BJ (cell line): ENCODE results near the gene CNNM2. TPM values are rescaled to one million over a fixed set of nuclear protein-coding genes. Genes with fewer than 3 reads are reported as not detected.

ENCODE experiments used
- CTCF ChIA-PET: fragments of 350-600 bp; formaldehyde crosslinking; extraction: SDS; loops from one replicate; lab custom pipeline; 2021; ENCODE audit warnings: antibody characterized with exemption, inconsistent platforms; lab: Yijun Ruan, JAX
- POLR2A ChIA-PET: fragments of 300-600 bp; sonication (Branson Sonifier 250); formaldehyde crosslinking; extraction: SDS; loops from one replicate; lab custom pipeline; 2021; ENCODE audit warnings: antibody characterized with exemption; lab: Charles Lee
- DNase-seq: peaks from one replicate; pipeline ENCODE4 v3.0.0-alpha.2; 2011; ENCODE audit warnings: low read depth
- H3K27me3 ChIP-seq: 2 replicates; pipeline ENCODE4 v1.6.0; 2011; ENCODE audit warnings: low read length; ENCODE audit not compliant: control insufficient read depth, insufficient read depth
- H3K36me3 ChIP-seq: 2 replicates; pipeline ENCODE4 v1.5.1; 2011; ENCODE audit warnings: low read length; ENCODE audit not compliant: control insufficient read depth, insufficient read depth
- H3K4me3 ChIP-seq: 2 replicates; pipeline ENCODE4 v1.5.1; 2011; ENCODE audit warnings: low read depth, mild to moderate bottlenecking, control low read depth, low read length
- polyA plus RNA-seq: library from polyadenylated mRNA; depleted of rRNA; stranded (reverse); fragments of >200 nt; gene quantifications from 2 replicates; pipeline ENCODE4 v1.2.3, GENCODE V29; 2011
- TF ChIP-seq, protein P1 (sequence below): IDR thresholded peaks from 2 replicates; pipeline ENCODE4 v1.5.1; 2011; ENCODE audit warnings: low read depth, mild to moderate bottlenecking, control low read depth, inconsistent platforms, low read length, moderate library complexity; ENCODE audit not compliant: insufficient read depth

Gene CNNM2
- polyA plus RNA-seq, 1 experiment: 3.7 TPM

DNA sequence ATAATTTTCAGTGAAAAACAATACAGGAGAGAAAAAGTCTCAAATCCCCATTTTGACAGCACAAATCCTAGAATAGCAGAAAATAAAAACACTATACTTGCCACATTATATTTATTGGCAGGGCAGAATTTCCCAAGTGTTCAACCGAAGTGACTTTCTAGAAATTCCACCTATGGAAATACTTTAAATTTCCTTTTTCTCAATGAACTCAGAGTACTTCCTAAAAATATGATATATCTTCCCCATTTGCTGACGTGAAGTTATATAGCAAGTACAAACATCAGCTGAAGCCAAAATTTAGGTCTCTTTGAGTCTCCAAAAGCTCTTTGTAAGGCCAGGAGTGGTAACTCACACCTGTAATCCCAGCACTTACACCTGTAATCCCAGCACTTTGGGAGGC lies 191.7 kb downstream of the CNNM2 start:
- ChIA-PET CTCF (interaction anchor here (0.7 to 2.0 kb wide), 6 partner anchors 10 to 135 kb away, joined by 3 to 9 read pairs (median 4); no protein-coding TSS in a partner anchor), POLR2A (no interaction called here)
- DNase-seq: no peak

DNA sequence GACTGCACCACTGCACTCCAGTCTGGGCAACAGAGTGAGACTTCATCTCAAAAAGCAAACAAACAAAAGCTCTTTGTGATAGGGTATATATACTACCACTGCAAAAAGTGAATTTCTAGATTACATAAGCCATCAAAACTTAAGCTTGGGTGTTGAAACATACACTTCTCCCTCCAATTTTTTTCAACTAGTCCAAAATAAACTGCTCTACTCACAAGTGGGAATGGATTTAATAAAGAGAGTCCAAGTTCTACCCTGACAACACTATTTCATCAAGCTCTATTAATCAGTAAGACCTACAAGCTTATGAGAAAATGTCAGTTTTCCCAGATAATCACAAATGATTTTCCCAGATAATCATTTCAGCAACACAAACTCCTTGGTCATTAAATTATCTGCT lies 192.3 kb downstream of the CNNM2 start:
- ChIA-PET POLR2A (interaction anchor here (0.6 kb wide), 1 partner anchor 14 kb away, joined by 3 read pairs; no protein-coding TSS in a partner anchor), CTCF (interaction anchor here (0.6 to 2.0 kb wide), 8 partner anchors 9 to 134 kb away, joined by 3 to 9 read pairs (median 4); no protein-coding TSS in a partner anchor)
- Histone ChIP-seq H3K36me3 (no peaks in the 10 kb centered on the region; the same call in 1 of the 2 replicates), H3K27me3 (no peaks in the 10 kb centered on the region), H3K4me3 (no peak overlapping the region)
- TF ChIP-seq, protein P1, sequence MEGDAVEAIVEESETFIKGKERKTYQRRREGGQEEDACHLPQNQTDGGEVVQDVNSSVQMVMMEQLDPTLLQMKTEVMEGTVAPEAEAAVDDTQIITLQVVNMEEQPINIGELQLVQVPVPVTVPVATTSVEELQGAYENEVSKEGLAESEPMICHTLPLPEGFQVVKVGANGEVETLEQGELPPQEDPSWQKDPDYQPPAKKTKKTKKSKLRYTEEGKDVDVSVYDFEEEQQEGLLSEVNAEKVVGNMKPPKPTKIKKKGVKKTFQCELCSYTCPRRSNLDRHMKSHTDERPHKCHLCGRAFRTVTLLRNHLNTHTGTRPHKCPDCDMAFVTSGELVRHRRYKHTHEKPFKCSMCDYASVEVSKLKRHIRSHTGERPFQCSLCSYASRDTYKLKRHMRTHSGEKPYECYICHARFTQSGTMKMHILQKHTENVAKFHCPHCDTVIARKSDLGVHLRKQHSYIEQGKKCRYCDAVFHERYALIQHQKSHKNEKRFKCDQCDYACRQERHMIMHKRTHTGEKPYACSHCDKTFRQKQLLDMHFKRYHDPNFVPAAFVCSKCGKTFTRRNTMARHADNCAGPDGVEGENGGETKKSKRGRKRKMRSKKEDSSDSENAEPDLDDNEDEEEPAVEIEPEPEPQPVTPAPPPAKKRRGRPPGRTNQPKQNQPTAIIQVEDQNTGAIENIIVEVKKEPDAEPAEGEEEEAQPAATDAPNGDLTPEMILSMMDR: no peak
- no peak for DNase-seq

More for the DNA sequence above, 191.7 kb downstream of the CNNM2 start:
- H3K4me3 ChIP-seq: no peak overlapping the region
- TF ChIP-seq, protein P1: no peak
- H3K27me3 ChIP-seq: no peaks in the 10 kb centered on the region
- no peaks in the 10 kb centered on the region; the same call in 1 of the 2 replicates for H3K36me3 ChIP-seq

DNA sequence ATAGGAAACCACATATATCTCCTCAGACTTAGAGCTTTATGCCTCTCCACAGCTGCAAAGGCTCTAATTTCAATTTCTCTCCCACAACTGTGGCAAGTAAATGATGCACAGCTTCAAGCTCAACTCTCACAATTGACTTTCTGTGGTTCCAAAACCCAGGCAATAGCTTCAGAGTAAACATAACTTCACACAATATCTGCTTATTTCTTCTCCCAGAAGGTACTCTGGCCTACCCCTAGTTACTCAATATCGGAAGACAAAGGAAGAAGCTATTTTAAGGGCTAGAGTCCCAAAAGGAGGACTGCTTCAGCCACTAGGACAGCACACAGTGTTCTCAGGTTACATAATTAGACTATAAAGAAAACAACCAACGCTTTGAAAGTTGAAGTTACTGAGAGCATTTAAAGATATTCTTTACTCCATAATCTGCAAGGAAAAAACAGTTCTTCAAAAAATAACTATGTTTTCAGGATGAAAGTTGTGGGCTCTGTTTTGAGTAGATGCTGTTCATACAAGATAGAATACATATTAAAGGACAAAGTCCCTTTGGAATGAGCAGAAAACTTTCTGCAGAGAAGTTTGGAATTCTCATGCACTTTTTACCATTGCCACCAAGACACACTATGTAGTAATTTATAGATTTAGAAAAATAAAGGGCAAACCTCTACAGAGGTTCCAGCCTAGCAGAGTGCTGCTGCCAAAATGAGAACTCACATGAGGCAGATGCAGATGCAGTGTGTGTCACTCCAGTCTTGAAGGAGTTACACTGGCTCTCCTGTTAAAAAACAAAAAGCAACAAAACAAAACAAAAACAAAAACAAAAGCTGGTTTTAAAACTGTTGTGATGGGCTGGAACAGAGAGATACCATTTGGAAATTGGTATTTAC lies 193.2 kb downstream of the CNNM2 start:
- no peak for DNase-seq
- no peaks in the 10 kb centered on the region for H3K27me3 ChIP-seq
- no peaks in the 10 kb centered on the region; the same call in 1 of the 2 replicates for H3K36me3 ChIP-seq
- ChIA-PET CTCF (interaction anchor here (0.6 to 2.0 kb wide), 7 partner anchors 8 to 133 kb away, joined by 3 to 9 read pairs (median 3); no protein-coding TSS in a partner anchor), POLR2A (interaction anchor here (0.6 kb wide), 2 partner anchors 8 to 13 kb away, joined by 3 read pairs; no protein-coding TSS in a partner anchor)
- H3K4me3 ChIP-seq: no peak overlapping the region
- TF ChIP-seq, protein P1: peak; percentile 21; the same call in 1 of the 2 replicates

DNA sequence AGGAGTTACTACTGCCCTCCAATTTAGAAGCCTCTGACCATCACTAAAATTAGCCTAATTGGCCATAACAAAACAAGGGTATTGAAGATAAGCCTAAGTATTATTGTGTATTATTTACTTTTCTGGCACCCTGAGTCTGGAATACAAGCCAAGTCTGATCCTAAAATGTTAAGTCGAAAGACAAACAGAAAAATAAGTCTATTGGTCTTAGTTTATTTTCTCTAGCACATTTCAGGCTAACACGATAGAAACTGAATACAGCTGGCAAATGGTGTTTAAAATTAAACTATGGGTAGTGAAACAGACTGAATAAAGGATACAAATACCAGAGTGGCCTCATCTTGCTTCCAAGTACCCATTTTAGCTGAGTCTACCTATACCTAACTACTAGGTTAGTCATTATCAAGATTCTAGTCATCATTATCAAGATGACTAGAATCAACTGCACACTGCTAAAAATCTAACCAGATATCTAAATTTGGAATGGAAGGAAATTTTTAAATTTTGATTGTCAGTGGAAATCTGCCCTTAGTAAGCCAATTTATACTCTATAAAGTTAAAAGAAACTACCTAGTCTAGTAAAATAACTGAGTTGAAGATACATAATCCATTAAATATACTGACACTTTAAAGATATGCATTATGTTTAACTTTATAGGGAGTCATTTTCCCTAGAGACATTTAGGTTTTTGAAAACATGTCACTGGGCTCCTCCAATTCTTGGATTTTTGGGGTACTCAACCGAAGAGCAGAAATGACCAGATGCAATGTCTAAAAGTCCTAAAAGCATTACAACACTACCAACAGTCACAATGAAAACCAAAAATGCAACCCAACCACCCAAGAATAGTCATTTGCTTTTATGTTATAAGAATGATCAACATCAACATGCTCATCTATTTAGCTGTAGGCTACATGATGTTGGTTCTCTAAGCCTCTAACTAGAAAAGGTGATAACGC lies 194.1 kb downstream of the CNNM2 start:
- H3K36me3 ChIP-seq: no peaks in the 10 kb centered on the region; the same call in 1 of the 2 replicates
- no peak for DNase-seq
- POLR2A ChIA-PET: no interaction called here
- TF ChIP-seq, protein P1: no peak
- CTCF ChIA-PET: interaction anchor here (0.6 to 0.8 kb wide), 2 partner anchors 29 to 123 kb away, joined by 3 read pairs; no protein-coding TSS in a partner anchor
- no peaks in the 10 kb centered on the region for H3K27me3 ChIP-seq
- H3K4me3 ChIP-seq: no peak overlapping the region
